SU-DHL-6 (cell line): ENCODE measurements around the gene MARK1.

ENCODE experiments used
- H2AFZ ChIP-seq: fragments of 200-600 bp; sonication (generic); 2 replicates; pipeline ENCODE4 v1.6.1; 2014; ENCODE audit warnings: low read depth, mild to moderate bottlenecking, moderate library complexity, mixed read lengths, antibody characterized with exemption, low read length; ENCODE audit not compliant: severe bottlenecking
- H3F3A ChIP-seq: fragments of 200-600 bp; shearing (Covaris generic); 2 replicates; pipeline ENCODE4 v1.6.0; 2016; ENCODE audit warnings: antibody characterized with exemption, mild to moderate bottlenecking; ENCODE audit not compliant: insufficient read depth
- H3K27ac ChIP-seq: fragments of 200-600 bp; sonication (generic); 2 replicates; pipeline ENCODE4 v1.5.1; 2016; ENCODE audit warnings: low read depth, mild to moderate bottlenecking, low read length, moderate library complexity, mixed read lengths
- H3K27me3 ChIP-seq: fragments of 200-600 bp; sonication (generic), shearing (Covaris generic); 2 replicates; pipeline ENCODE4 v1.6.0; 2014; ENCODE audit warnings: mild to moderate bottlenecking, low read length
- H3K36me3 ChIP-seq: fragments of 200-600 bp; sonication (generic); 2 replicates; pipeline ENCODE4 v1.6.1; 2014; ENCODE audit warnings: mild to moderate bottlenecking, low read length, mixed read lengths
- H3K4me2 ChIP-seq: fragments of 300-600, 200-600 bp; shearing (Covaris generic), sonication (generic); 2 replicates; pipeline ENCODE4 v1.6.0; 2014; ENCODE audit warnings: low read length, low read depth, mild to moderate bottlenecking; ENCODE audit not compliant: poor library complexity, severe bottlenecking
- H3K4me3 ChIP-seq: fragments of 200-600 bp; sonication (generic); 2 replicates; pipeline ENCODE4 v1.5.1; 2014; ENCODE audit warnings: antibody characterized with exemption, low read length, mild to moderate bottlenecking, mixed read lengths; ENCODE audit not compliant: insufficient read depth, poor library complexity, severe bottlenecking
- H3K79me2 ChIP-seq: fragments of 200-600 bp; sonication (generic); 2 replicates; pipeline ENCODE4 v1.6.1; 2014; ENCODE audit warnings: mild to moderate bottlenecking, low read length, moderate library complexity; ENCODE audit not compliant: insufficient read depth
- H3K9ac ChIP-seq: fragments of 200-600 bp; sonication (generic); 2 replicates; pipeline ENCODE4 v1.7.0; 2014; ENCODE audit warnings: mild to moderate bottlenecking, low read length
- H3K9me2 ChIP-seq: fragments of 200-600 bp; sonication (generic); replicated peaks from 2 replicates; pipeline ENCODE4 v1.6.1; 2014; ENCODE audit warnings: low read length; ENCODE audit not compliant: insufficient read depth
- H3K9me3 ChIP-seq: fragments of 200-600 bp; sonication (generic); 2 replicates; pipeline ENCODE4 v1.6.1; 2014; ENCODE audit warnings: low read length, mixed read lengths; ENCODE audit not compliant: insufficient read depth
- H4K20me1 ChIP-seq: fragments of 200-600 bp; sonication (generic); 2 replicates; pipeline ENCODE4 v1.6.1; 2014; ENCODE audit warnings: low read depth, mild to moderate bottlenecking, antibody characterized with exemption, low read length, moderate library complexity, mixed read lengths
- CTCF ChIP-seq: fragments of 200-600 bp; sonication (generic); IDR thresholded peaks from one replicate; pipeline ENCODE4 v1.5.1; 2017; ENCODE audit warnings: antibody characterized with exemption, mild to moderate bottlenecking, low read length, moderate library complexity; ENCODE audit not compliant: insufficient read depth, poor library complexity, severe bottlenecking
- EZH2phosphoT487 ChIP-seq: fragments of 200-600 bp; sonication (generic), shearing (Covaris generic); conservative IDR thresholded peaks from 2 replicates; pipeline ENCODE4 v1.6.1; 2018; ENCODE audit warnings: mild to moderate bottlenecking, antibody characterized with exemption, low read length, moderate library complexity, mixed read lengths

The MARK1 gene

GRCh38 chr1:220577926-220578325, 50.0 kb downstream of the MARK1 start:
- Histone ChIP-seq H3K27ac (no peak overlapping the region), H3K9ac (no peak overlapping the region), H3K27me3 (no peaks in the 10 kb centered on the region), H3K9me2 (no peaks in the 10 kb centered on the region), H2AFZ (no peak overlapping the region), H3K4me2 (no peak overlapping the region), H3K79me2 (no peaks in the 10 kb centered on the region), H3F3A (no peaks in the 10 kb centered on the region), H3K9me3 (no peaks in the 10 kb centered on the region), H4K20me1 (no peaks in the 10 kb centered on the region), H3K36me3 (no peaks in the 10 kb centered on the region), H3K4me3 (no peak overlapping the region)
- no peak for TF ChIP-seq CTCF

- H3K9me3 ChIP-seq: no peaks in the 10 kb centered on the region
- H3K4me2 ChIP-seq: no peak overlapping the region
- H2AFZ ChIP-seq: no peak overlapping the region
- no peaks in the 10 kb centered on the region for H3K27me3 ChIP-seq
- H3K36me3 ChIP-seq: no peaks in the 10 kb centered on the region
- no peaks in the 10 kb centered on the region for H3F3A ChIP-seq
- TF ChIP-seq EZH2phosphoT487: no peak
- no peak for TF ChIP-seq CTCF
- H3K9me2 ChIP-seq: no peaks in the 10 kb centered on the region
- H3K4me3 ChIP-seq: no peak overlapping the region
- no peaks in the 10 kb centered on the region for H4K20me1 ChIP-seq
- no peak overlapping the region for H3K9ac ChIP-seq
- no peak overlapping the region for H3K27ac ChIP-seq
- H3K79me2 ChIP-seq: no peaks in the 10 kb centered on the region
Observed at GRCh38 chr1:220579317-220579716, 51.4 kb downstream of the MARK1 start.

GRCh38 chr1:220592714-220593113, 64.8 kb downstream of the MARK1 start:
- Histone ChIP-seq H3K4me3 (no peak overlapping the region), H3K79me2 (no peaks in the 10 kb centered on the region), H3F3A (no peaks in the 10 kb centered on the region), H3K9me3 (no peaks in the 10 kb centered on the region), H3K36me3 (no peaks in the 10 kb centered on the region), H3K27ac (no peak overlapping the region), H3K27me3 (no peaks in the 10 kb centered on the region), H3K4me2 (no peak overlapping the region), H3K9me2 (0 out of 2 replicates have a peak, but pooled peaks cover 6% of the 10 kb centered on the region), H2AFZ (no peak overlapping the region), H4K20me1 (no peaks in the 10 kb centered on the region), H3K9ac (no peak overlapping the region)
- TF ChIP-seq CTCF: no peak
- no peak for TF ChIP-seq EZH2phosphoT487

- H4K20me1 ChIP-seq: no peaks in the 10 kb centered on the region
- no peak overlapping the region for H2AFZ ChIP-seq
- no peaks in the 10 kb centered on the region for H3K79me2 ChIP-seq
- no peak overlapping the region for H3K9ac ChIP-seq
- no peaks in the 10 kb centered on the region for H3K9me3 ChIP-seq
- 0 out of 2 replicates have a peak, but pooled peaks cover 6% of the 10 kb centered on the region for H3K9me2 ChIP-seq
- H3K27me3 ChIP-seq: no peaks in the 10 kb centered on the region
- H3K4me2 ChIP-seq: no peak overlapping the region
- H3K27ac ChIP-seq: no peak overlapping the region
- TF ChIP-seq EZH2phosphoT487 (no peak), CTCF (no peak)
- no peaks in the 10 kb centered on the region for H3K36me3 ChIP-seq
- H3K4me3 ChIP-seq: no peak overlapping the region
- H3F3A ChIP-seq: no peaks in the 10 kb centered on the region
Observed at GRCh38 chr1:220594356-220594755, 66.4 kb downstream of the MARK1 start.
